Measurements from ENCODE around the gene FIP1L1.
"Not testable (repeated sequence)": the region's sequence is repeated elsewhere in the genome, so short reads cannot be mapped to it uniquely, and the experiment has no call there.

Gene FIP1L1

DNA sequence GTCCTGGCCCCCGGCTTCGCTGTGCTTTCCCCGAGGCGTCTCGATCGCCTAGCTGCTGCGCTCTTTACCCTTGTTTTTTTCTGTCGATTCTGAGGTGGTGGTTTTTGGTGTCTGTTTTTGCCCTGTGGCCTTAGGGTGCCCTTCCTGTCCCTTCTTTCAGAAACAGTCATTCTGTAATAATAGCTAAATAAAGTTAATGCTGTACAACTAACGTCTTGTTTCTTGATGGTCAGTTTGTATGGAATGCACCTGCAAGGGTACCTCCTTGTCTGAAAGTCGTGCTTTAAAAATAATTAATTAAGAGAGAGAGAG lies 686 bp downstream of the FIP1L1 start:
- DNase-seq, result no peak

DNA sequence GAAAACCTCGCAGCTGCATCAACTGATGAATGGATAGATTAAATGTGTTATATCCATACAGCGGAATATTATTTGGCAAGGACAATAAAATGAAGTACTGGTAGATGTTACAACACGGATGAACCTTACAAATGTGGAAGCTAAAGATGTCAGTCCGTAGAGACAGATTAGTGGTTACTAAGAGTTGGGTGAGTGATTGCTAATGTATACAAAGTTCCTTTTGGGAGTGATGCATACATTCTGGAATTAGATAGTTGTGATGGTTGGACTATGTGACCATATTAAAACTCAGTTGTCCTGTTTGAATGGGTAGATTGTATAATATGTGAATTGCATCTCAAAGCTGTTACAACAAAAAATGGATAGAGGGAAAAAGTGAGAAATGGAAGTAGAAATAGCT lies 2.8 kb downstream of the FIP1L1 start:
- no peak for DNase-seq

DNA sequence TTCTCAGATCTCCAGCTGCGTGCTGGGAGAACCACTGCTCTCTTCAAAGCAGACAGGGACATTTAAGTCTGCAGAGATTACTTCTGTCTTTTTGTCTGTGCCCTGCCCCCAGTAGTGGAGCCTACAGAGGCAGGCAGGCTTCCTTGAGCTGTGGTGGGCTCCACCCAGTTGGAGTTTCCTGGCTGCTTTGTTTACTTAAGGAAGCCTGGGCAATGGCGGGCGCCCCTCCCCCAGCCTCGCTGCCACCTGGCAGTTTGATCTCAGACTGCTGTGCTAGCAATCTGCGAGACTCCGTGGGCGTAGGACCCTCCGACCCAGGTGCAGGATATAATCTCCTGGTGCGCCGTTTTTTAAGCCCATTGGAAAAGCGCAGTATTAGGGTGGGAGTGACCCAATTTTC lies 32.0 kb downstream of the FIP1L1 start:
- DNase-seq, result not testable (repeated sequence)

DNA sequence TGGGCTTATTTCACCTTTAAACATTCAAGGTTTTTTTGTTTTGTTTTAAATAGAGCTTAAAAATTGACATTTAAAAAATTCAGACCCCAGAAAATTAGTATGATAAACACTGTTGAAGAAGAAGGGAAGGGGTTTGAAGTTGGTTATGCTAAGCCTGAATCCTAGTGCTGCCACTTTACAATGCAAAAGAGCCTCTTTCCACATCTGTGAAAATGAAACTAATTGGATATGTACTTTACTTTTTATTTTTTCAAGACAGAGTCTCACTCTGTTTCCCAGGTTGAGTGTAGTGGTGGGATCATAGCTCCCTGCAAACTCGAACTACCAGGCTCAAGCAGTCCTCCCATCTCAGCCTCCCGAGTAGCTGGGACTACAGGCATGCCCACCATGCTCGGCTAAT lies 41.8 kb downstream of the FIP1L1 start:
- no peak for DNase-seq

DNA sequence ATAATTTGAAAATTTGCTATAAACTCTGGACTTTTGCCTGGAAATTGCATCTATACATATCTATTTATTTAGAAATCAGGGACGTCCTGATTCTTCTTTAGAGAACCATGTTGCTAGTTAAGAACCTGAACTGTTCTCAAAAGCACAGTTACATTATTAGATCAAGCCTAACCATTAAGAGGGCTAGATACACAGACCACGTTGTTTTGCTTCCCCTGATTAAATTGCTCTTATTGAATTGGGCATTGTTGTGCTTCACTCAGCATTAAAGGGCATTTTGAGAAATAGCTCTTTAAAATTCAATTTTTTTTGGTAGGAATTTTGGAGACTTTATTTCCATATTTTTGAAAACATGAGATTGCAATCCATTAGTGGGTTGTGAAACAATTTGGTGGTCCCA lies 44.4 kb downstream of the FIP1L1 start:
- DNase-seq, result no peak

DNA sequence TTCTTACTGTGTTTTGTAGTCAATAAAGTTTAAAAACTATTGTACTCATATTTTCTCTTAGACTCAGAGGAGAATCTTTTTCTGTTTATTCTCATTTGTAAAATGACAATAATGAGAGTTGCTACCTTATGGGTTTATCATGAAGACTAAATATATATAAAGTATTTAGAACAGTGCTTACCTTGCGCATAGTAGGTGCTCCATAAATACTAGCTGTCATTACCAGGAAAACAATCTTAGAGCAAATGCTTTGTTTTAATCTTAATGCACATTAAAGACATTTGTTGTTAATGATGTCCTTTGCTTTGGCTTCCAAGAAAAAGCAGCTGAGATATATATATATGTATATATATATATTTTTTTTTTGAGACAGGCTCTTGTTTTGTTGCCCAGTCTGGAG lies 44.9 kb downstream of the FIP1L1 start:
- no peak for DNase-seq

DNA sequence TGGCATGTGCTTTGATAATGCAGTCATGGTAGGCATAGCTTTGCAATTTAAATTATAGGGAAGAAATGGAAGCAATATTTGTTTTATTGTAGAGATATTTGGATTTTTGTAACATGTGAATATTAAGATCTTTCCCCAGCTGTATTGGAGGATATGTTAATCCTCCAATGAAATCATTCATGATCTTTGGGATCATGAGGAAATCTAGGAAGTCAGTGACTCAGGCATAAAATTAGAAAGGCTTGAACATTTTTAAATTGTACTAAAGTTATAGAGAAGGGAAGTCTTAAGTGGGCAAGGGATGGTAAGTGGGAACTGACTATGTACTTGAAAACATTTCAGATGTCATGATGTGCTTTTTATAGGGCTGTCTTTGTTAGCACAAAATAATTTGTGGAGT lies 46.8 kb downstream of the FIP1L1 start:
- no peak for DNase-seq

DNA sequence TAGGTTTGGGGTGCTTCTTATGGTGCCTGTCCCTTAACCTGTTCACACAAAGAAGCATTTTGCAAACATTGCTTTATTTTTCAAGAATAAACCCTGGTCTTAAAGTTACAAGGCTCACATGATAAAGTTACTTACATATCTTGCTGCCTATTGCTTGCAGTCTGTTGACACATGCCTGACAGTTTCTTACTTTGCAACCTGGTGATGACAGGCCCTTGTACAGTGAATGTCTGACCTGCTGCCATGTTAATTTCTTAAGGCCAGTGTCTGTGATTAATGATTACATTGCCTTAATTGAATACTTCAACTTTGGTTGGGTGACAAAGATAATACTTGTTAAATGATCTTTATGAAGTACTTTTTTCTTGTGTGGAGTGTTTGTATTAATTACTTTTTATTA lies 49.9 kb downstream of the FIP1L1 start:
- no peak for DNase-seq

DNA sequence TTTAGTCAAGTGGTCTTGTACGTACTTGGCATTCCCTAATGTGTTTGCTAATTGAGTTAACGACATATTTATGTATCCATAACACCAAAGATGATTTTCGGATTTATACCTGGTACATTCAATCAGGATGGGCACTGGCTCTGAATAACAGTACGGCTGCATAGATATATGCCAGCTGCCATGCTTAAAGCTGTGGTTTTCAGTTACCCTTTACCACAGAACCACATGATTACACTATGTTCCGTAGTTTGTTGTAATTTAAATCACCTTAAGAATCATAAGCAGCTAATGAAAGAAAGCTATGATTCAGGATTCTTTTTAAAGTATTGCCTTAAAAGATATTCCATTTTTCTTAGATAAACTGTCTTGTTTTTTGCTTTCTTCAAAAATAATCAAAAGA lies 53.6 kb downstream of the FIP1L1 start:
- DNase-seq, result no peak

DNA sequence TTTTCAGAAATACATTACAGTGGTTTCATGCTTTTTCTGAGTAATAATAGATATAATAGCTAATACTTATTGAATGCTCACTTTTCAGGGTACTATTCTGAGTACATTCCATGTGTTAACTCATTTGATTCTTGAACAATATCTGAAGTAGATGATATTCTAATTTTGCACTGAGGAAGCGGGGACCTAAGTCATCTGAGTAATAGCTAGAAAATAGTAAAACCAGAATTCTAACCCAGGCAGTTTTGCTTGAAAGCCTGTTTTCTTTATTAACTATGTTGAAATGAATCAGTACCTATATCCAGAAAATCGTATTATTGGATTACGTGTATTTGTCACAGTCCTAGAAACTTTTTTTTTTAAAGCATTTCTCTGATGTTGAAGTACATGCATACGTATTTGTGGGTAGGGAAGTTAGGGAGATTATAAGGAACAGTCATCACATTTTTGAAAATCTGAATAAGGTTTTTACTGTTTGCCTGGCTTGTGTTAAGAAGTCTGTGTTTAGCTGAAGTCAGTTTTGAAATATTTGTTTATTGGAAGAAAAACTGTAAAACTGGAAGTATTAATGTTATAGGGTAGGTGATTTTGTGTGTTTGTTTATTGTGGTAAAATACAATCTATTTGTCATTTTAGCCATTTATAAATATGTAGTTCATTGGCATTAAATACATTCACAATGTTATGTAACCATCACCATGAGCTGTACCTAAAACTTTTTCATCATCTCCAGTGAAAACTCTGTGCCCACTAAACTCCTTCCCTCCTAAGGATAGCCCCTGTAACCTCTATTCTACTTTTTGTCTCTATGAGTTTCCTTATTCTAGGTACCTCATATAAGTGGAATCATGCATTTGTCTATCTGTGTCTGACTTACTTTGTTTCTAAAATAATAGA lies 55.3 kb downstream of the FIP1L1 start:
- DNase-seq, result no peak

DNA sequence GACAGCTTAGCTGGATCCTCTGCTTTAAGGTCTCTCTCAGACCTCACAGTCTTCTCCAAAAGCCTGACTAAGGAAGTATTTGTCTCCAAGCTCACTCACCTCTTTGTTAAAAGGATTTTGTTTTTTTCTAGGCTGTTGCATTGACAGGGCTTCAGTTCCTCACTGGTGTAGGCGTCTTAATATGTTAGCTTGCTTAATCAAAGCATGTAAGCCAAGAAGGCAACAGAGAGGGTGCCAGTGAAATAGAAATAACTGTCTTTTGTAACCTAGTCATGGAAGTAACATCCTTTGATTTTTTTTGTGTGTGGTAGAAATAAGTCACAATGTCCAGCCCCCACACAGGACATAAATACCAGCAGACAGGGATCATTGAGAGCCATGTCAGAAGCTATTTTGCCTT lies 58.8 kb downstream of the FIP1L1 start:
- no peak for DNase-seq

DNA sequence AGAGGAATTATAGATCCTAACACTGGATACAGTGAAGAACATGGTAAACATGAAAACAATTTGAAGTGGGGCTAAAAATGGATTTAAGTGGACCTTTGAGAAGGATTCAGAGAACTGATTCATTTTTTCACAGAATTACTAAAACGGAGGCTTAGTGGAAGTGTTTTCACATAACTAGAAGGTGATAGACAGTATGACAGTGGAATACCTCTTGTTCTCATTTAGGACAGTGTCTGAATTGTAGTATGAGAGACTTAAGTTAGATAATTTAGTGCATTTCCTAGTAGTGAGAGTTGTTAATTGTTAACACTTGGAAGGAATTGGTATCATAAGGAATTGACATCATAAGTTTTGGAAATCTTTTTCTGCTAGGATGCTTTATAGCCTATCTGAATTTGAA lies 64.1 kb downstream of the FIP1L1 start:
- DNase-seq, result no peak

DNA sequence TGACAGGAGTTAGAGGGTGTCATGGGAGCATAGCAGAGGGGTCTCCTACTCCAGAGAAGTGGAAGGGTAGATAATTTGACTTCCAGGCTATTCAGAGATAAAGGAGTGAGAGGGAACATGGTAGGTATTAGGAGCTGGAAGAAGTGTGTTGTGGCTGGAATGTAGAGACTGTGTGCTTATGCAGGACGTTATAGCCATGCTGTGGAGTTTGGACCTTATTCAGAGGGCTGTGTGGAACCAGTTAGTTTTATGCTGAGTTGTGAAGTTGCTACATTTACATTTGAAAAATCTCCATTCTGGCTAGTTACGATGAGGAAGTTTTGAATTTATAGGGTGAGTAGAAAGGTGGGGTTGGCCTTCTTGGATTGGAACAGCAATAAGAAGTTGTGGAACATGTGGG lies 67.5 kb downstream of the FIP1L1 start:
- DNase-seq, result no peak

DNA sequence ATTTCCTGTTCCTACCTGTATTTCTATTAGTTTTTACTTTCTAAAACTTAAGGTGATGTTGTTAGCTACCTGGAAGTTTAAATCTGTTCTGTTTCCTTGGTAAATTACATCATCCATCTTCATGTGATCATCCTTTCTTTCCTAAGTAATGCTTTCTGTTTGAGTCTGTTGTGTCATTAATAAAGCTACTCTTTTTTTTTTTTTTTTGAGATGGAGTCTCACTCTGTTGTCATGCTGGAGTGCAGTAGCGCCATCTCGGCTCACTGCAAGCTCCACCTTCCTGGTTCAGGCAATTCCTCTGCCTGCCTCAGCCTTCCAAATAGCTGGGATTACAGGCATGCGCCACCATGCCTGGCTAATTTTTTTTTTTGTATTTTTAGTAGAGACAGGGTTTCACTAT lies 73.3 kb downstream of the FIP1L1 start:
- DNase-seq, result no peak

DNA sequence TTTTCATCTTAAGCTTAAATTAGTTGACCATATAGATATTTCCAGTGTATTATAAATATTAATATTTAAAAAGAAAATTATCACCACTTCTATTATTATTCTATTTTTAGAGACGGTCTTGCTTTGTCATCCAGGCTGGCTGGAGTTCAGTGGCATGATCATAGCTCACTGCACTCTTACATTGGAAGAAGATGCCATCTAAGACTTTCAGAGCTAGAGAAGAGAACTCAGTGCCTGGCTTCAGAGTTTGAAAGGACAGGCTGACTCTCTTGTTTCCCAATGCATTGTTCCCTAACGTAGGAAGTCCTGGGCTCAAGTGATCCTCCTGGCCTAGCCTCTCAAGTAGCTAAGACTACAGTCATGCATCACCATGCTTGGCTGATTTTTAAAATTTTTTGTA lies 75.9 kb downstream of the FIP1L1 start:
- DNase-seq, result no peak

DNA sequence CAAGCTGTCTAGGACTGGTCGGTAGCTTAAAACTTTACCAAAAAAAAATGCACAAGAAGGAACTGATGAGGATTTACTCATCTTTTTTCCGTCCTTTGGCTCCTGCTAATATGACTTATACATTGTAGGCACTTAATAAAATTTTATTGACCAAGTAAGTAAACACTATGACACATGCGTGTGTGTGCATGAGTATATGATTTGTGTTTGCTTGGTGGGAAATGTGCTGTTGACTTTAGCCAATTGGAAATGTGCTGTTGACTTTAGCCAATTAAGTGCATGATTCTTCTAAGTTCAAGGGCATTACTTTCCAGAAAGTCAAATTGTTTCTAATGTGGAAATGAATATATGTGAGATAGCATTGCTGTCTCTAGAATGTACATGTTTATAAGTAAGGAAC lies 78.3 kb downstream of the FIP1L1 start:
- DNase-seq, result no peak

DNA sequence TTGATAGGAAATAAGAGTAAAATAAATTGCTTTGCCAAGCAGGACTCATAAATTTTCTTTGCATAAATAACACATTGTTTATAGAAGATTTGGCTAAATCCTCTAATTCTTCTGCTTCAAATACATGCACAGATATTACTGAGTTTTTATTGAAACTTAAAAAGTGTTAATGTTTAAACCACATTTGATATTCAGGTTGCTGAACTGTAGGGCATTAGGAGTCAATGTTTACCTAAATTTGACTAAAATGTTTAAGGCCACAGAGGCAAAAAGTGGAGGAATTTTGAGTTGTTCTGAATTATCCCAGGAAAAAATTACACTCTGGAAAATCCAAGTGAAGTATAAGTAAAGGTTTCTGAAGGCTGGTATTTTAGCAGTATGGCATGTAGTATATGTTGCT lies 78.7 kb downstream of the FIP1L1 start:
- DNase-seq, result no peak

DNA sequence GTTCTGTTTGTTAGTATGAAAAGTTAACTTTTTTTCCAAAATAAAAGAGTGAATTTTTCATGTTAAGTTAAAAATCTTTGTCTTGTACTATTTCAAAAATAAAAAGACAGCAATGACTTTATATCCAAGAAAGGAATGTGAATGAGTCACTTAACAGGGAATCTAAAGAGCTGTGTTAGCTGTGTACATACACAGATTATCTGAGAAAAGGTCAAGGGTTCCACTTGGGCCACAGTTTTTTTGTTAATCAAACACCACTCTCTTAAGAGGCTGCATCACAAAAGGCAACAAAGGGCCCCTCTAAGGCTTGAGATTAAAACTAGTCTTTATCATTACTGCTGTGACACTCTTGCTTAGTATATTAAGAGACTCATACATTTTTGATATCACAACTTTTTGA lies 82.1 kb downstream of the FIP1L1 start:
- DNase-seq, result no peak

DNA sequence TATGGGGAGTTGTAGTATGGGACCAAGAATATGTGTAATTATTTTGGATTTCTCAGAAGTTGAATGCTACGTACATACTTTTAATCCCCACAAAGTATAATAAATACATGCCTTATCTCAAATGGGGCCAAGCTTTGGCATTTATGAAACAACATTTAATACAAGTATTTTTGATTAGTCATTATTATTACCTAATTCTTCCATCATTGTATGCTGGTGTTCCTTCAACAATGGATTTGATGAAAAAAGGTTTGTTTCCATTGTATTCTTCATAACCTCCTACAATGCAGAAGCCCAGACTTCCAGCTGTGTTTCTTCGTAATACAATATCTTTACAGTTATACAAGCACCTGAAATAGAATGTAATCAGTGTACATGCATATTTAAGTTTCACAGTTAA lies 83.8 kb downstream of the FIP1L1 start:
- DNase-seq, result no peak

DNA sequence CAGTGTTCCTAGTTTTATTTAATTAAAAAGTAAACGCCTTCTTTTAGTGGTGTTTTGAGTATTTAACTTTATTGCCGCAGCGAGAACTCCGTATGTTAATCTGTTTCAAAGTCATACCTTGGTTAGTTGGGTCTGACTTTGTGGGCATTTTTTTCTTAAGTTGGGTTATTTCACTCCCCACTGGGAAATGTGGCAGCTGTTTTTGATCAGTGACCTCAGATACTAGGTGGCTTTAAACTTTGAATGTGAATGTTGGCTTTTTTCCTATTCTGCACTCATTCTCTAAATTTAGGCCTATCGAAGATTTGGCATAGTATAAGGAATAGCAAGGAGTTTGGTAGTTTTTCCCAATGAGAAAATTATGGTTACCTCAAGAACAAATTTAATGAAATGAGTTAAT lies 85.9 kb downstream of the FIP1L1 start:
- no peak for DNase-seq

DNA sequence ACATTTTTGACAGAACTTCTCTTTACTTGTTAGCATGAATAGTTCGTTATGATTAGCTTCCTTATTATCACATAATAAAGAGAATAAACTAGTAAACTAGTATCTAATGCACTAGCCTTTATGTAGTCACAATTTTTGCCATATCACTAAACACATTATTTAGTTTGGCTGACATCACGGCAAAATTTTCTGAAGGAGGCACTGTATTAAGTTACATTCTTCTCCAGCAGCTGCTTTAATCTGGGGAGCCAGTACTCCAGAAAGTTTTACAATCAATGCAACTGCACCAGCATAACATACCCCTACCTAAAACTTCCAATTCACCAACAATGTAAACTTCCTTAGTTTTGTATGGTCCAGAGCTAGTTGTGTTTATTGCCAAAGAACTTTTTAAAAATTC lies 87.8 kb downstream of the FIP1L1 start:
- DNase-seq, result no peak

DNA sequence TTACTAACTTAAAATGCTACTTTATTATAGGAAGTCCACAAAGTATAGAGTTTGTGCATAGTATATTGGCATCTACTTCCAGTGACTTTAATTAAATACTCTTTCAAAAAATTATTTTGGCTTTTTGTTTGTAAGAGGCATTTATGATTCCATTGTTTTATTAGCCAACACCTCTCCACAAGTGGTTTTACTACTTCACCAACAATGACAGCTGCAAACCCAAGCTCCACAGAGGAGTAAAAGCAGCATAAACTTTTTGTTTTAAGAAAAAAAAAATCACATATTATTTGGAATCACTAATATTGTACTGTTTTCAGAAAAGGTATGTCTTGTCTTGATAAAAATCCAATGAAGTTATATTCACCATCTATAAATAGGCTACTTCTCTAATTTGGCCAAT lies 88.5 kb downstream of the FIP1L1 start:
- no peak for DNase-seq

DNA sequence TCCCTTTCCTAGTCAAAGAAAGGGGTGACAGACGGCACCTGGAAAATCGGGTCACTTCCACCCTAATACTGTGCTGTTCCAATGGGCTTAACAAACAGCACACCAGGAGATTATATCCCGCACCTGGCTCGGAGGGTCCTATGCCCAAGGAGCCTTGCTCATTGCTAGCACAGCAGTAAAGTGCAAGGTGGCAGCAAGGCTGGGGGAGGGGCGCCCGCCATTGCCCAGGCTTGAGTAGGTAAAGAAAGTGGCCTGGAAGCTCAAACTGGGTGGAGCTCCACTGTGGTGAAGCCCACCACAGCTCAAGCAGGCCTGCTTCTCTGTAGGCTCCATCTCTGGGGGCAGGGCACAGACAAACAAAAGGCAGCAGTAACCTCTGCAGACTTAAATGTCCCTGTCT lies 89.1 kb downstream of the FIP1L1 start:
- DNase-seq, result not testable (repeated sequence)

DNA sequence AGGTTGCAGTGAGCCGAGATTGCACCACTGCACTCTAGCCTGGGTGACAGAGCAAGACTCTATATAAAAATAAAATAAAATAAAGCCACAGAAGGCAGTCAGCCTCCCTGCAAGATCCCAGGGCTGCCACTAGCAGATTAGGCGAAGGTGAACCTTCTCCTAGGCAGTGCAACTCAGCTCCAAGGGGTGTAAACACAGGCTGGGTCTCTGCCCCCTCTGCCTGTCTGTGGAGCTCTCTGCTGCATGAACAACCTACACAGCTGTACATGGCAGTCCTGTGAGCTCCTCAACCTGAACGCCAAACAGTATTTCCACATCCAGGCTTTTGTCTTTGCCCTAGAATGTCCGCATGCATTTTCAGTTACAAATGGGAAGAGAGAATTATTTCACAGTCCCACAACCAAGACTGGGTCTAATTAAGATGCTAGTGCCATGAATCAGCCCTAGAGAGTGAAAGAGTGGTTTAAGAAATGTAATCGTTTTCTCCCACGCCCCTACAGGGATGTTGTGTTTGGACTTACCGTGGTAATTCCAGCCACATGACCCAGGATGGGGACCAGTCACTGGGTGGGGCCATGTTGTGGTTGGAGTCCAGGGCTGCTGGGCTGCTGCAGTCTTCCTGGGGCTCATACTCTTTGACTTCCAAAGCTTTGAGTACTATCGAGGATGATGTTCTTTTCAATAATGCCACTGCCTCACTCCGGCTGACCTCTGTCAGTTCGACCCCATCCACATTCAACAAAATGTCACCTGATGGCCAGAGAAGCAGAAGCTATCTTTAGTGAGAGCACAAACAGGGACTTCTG lies 99.0 kb downstream of the FIP1L1 start:
- no peak for DNase-seq

Measured in activated gamma-delta T cell treated with Interleukin-2 at 50 U/mL for 16 hours (primary cell).